Keratinocyte (primary cell): Measurements from ENCODE around the gene BAG5. TPM values are rescaled to one million over a fixed set of nuclear protein-coding genes. Genes with fewer than 3 reads are reported as not detected.

Experiments used
- DNase-seq: peaks from one replicate; pipeline ENCODE4 v3.0.0-alpha.2; 2011; ENCODE audit warnings: low read depth, missing footprints, low spot score
- FAIRE-seq: peaks from 2 replicates; lab custom pipeline; 2011; peaks lifted over from hg19 to GRCh38; lab: Jason Lieb, UNC
- H2AFZ ChIP-seq: 2 replicates; pipeline ENCODE4 v1.6.0; 2012; ENCODE audit warnings: low read length, control low read depth, inconsistent platforms; ENCODE audit not compliant: control insufficient read depth
- H3K27ac ChIP-seq: 2 replicates; pipeline ENCODE4 v1.5.1; 2011; ENCODE audit warnings: low read length; ENCODE audit not compliant: control insufficient read depth, insufficient read depth
- H3K27me3 ChIP-seq: 3 replicates; pipeline ENCODE4 v1.6.0; 2011; ENCODE audit warnings: low read length; ENCODE audit not compliant: control insufficient read depth, insufficient read depth; ENCODE audit errors: extremely low read depth
- H3K36me3 ChIP-seq, 2 experiments: 2 replicates in 1 of 2; 3 replicates in 1 of 2; pipeline ENCODE4 v1.5.1; 2011; ENCODE audit warnings: low read length in 2 of 2, mild to moderate bottlenecking in 1 of 2; ENCODE audit not compliant: control insufficient read depth in 2 of 2, insufficient read depth in 2 of 2; ENCODE audit errors: extremely low read depth in 1 of 2
- H3K4me1 ChIP-seq: 3 replicates; pipeline ENCODE4 v1.5.1; 2011; ENCODE audit warnings: low read length; ENCODE audit not compliant: control insufficient read depth, insufficient read depth; ENCODE audit errors: extremely low read depth
- H3K4me2 ChIP-seq: 3 replicates; pipeline ENCODE4 v1.6.0; 2011; ENCODE audit warnings: low read depth, low read length; ENCODE audit not compliant: control insufficient read depth, insufficient read depth; ENCODE audit errors: extremely low read depth
- H3K4me3 ChIP-seq, 3 experiments: fragments of 200-600 bp in 1 of 3; sonication (generic) in 1 of 3; 2 replicates in 2 of 3; 3 replicates in 1 of 3; pipeline ENCODE4 v1.5.1; 2011 to 2016; ENCODE audit warnings: low read length in 3 of 3, mild to moderate bottlenecking in 3 of 3, control low read depth in 2 of 3, inconsistent platforms in 1 of 3, low read depth in 1 of 3, mixed read lengths in 1 of 3, mixed run types in 1 of 3, moderate library complexity in 1 of 3; ENCODE audit not compliant: control insufficient read depth in 2 of 3, insufficient read depth in 2 of 3; ENCODE audit errors: extremely low read depth in 1 of 3
- H3K79me2 ChIP-seq: 2 replicates; pipeline ENCODE4 v1.6.0; 2012; ENCODE audit warnings: low read length; ENCODE audit not compliant: control insufficient read depth, insufficient read depth
- H3K9ac ChIP-seq: 3 replicates; pipeline ENCODE4 v1.6.0; 2011; ENCODE audit warnings: low read length; ENCODE audit not compliant: control insufficient read depth, insufficient read depth; ENCODE audit errors: extremely low read depth
- H3K9me1 ChIP-seq: 3 replicates; pipeline ENCODE4 v1.6.0; 2011; ENCODE audit warnings: low read length; ENCODE audit not compliant: control insufficient read depth, insufficient read depth; ENCODE audit errors: extremely low read depth
- H3K9me3 ChIP-seq: 2 replicates; pipeline ENCODE4 v1.5.1; 2012; ENCODE audit warnings: low read depth, low read length; ENCODE audit not compliant: control insufficient read depth
- H4K20me1 ChIP-seq: 3 replicates; pipeline ENCODE4 v1.6.0; 2011; ENCODE audit warnings: low read length; ENCODE audit not compliant: control insufficient read depth, insufficient read depth; ENCODE audit errors: extremely low read depth
- CTCF ChIP-seq, 3 experiments: IDR thresholded peaks in 1 of 3; conservative IDR thresholded peaks in 1 of 3; optimal IDR thresholded peaks in 1 of 3; 2 replicates in 2 of 3; 3 replicates in 1 of 3; pipeline versions ENCODE3 to v1.5.1; 2011; ENCODE audit warnings: low read length in 3 of 3, mild to moderate bottlenecking in 3 of 3, moderate library complexity in 2 of 3, control low read depth in 1 of 3, inconsistent platforms in 1 of 3; ENCODE audit not compliant: insufficient read depth in 2 of 3; ENCODE audit errors: extremely low read depth in 1 of 3
- EZH2 ChIP-seq: IDR thresholded peaks from one replicate; pipeline ENCODE4 v1.6.1; 2012; ENCODE audit warnings: inconsistent platforms, mild to moderate bottlenecking, low read length, moderate library complexity
- dilution Hi-C: fragments of 300-500 bp; cut with MboI; formaldehyde crosslinking; loops from one replicate; pipeline ENCODE4 v1.7.0; 2020; ENCODE audit warnings: low sequenced_read_pairs; ENCODE audit not compliant: extremely low pct_ligation_motif_present
- polyA plus RNA-seq, 5 experiments: library from polyadenylated mRNA; depleted of rRNA in 3 of 5; stranded (reverse) in 3 of 5; stranded (forward) in 1 of 5; unstranded in 1 of 5; fragments of >200 nt; gene quantifications; 1 replicate in 1 of 5; 2 replicates in 3 of 5; 3 replicates in 1 of 5; pipeline versions ENCODE4 v1.2.1 to v1.2.3, GENCODE V29; 2011 to 2012; ENCODE audit warnings: missing spikeins in 2 of 5, low read depth in 1 of 5, low replicate concordance in 1 of 5

Gene BAG5
- polyA plus RNA-seq, 1 donor (not counting 4 experiments of a cell fraction or from before 2014, with no cell fraction given), result 14.4 TPM

- Histone ChIP-seq H3K9me1 (no peaks in the 10 kb centered on the region), H3K36me3 (peaks cover 4 to 15% of the 10 kb centered on the region in 2 experiments), H3K4me1 (peaks cover 16% of the 10 kb centered on the region), H3K27ac (no peak overlapping the region), H4K20me1 (no peaks in the 10 kb centered on the region), H3K9ac (no peak overlapping the region), H3K4me2 (no peak overlapping the region), H3K9me3 (no peaks in the 10 kb centered on the region), H3K4me3 (no peak overlapping the region), H3K79me2 (peaks cover 13% of the 10 kb centered on the region), H3K27me3 (no peaks in the 10 kb centered on the region), H2AFZ (no peak overlapping the region)
- no peak for FAIRE-seq
- TF ChIP-seq EZH2 (no peak), CTCF (optimal IDR thresholded peaks at IDR 0.05 in 1 of 3, IDR thresholded peaks at IDR 0.05 in 1 of 3, conservative IDR thresholded peaks at IDR 0.05 in 1 of 3; ENCODE audit: extremely low read depth in 1 of 3, insufficient read depth in 2 of 3, low read length in 3 of 3) (no peak)
- no peak for DNase-seq
- dilution Hi-C loops, result no loop called here
These were observed 26.4 kb downstream of the BAG5 start for GRCh38 chr14:103535891-103536565.

GRCh38 chr14:103535081-103535890, 27.2 kb downstream of the BAG5 start:
- peaks cover 5 to 22% of the 10 kb centered on the region in 2 experiments for H3K36me3 ChIP-seq
- no peak overlapping the region for H2AFZ ChIP-seq
- TF ChIP-seq EZH2 (no peak), CTCF (optimal IDR thresholded peaks at IDR 0.05 in 1 of 3, IDR thresholded peaks at IDR 0.05 in 1 of 3, conservative IDR thresholded peaks at IDR 0.05 in 1 of 3; ENCODE audit: extremely low read depth in 1 of 3, insufficient read depth in 2 of 3, low read length in 3 of 3) (no peak)
- H3K79me2 ChIP-seq, result peaks cover 20% of the 10 kb centered on the region
- no peak overlapping the region for H3K4me3 ChIP-seq
- no peak overlapping the region for H3K27ac ChIP-seq
- peaks cover 11% of the 10 kb centered on the region for H3K4me1 ChIP-seq
- no peaks in the 10 kb centered on the region for H3K27me3 ChIP-seq
- dilution Hi-C loops, result no loop called here
- DNase-seq (no peak), FAIRE-seq (no peak)
- no peaks in the 10 kb centered on the region for H3K9me3 ChIP-seq
- H3K9ac ChIP-seq, result no peak overlapping the region
- H3K9me1 ChIP-seq, result no peaks in the 10 kb centered on the region
- H4K20me1 ChIP-seq, result no peaks in the 10 kb centered on the region
- H3K4me2 ChIP-seq, result no peak overlapping the region
